Nephron (organoid): Measurements from ENCODE around the gene SLC1A7.

Source experiments
- H3K27ac Mint-ChIP-seq, 3 experiments: 2 replicates each; pipeline ENCODE4 v1.8.0; 2020; ENCODE audit warnings: mixed read lengths in 3 of 3, mild to moderate bottlenecking in 2 of 3, moderate library complexity in 1 of 3
- H3K27me3 Mint-ChIP-seq: 2 replicates; pipeline ENCODE4 v1.8.0; 2021; ENCODE audit warnings: low read depth, mild to moderate bottlenecking, moderate library complexity, mixed read lengths
- H3K36me3 Mint-ChIP-seq: 2 replicates; pipeline ENCODE4 v1.8.0; 2020; ENCODE audit warnings: low read depth, mixed read lengths
- H3K4me1 Mint-ChIP-seq: 2 replicates; pipeline ENCODE4 v1.8.0; 2020; ENCODE audit warnings: mixed read lengths
- H3K4me3 Mint-ChIP-seq, 3 experiments: 2 replicates each; pipeline ENCODE4 v1.8.0; 2020; ENCODE audit warnings: mild to moderate bottlenecking in 3 of 3, mixed read lengths in 3 of 3, moderate library complexity in 2 of 3
- H3K9me3 Mint-ChIP-seq: 2 replicates; pipeline ENCODE4 v1.8.0; 2020; ENCODE audit warnings: mixed read lengths
- CTCF ChIP-seq, 3 experiments: fragments of 200-600 bp; sonication (generic); IDR thresholded peaks; one replicate each; pipeline ENCODE4 v1.5.0; 2021; ENCODE audit warnings: antibody characterized with exemption in 3 of 3; ENCODE audit not compliant: unreplicated experiment in 3 of 3

Gene SLC1A7

GRCh38 chr1:53075761-53076163, 66.7 kb downstream of the SLC1A7 start:
- H3K4me1 Mint-ChIP-seq: no peaks in the 10 kb centered on the region
- H3K9me3 Mint-ChIP-seq: no peaks in the 10 kb centered on the region
- no peak overlapping the region for H3K4me3 Mint-ChIP-seq
- TF ChIP-seq CTCF (IDR thresholded peaks at IDR 0.05; ENCODE audit: unreplicated experiment in 3 of 3): no peak
- no peak overlapping the region for H3K27ac Mint-ChIP-seq
- H3K27me3 Mint-ChIP-seq: peaks cover 15% of the 10 kb centered on the region
- no peaks in the 10 kb centered on the region for H3K36me3 Mint-ChIP-seq

GRCh38 chr1:53075206-53075605, 67.2 kb downstream of the SLC1A7 start:
- Mint-ChIP-seq H3K4me1 (no peaks in the 10 kb centered on the region), H3K9me3 (no peaks in the 10 kb centered on the region), H3K4me3 (no peak overlapping the region), H3K27ac (no peak overlapping the region), H3K27me3 (peaks cover 17% of the 10 kb centered on the region), H3K36me3 (no peaks in the 10 kb centered on the region)
- TF ChIP-seq CTCF (IDR thresholded peaks at IDR 0.05; ENCODE audit: unreplicated experiment in 3 of 3): no peak

GRCh38 chr1:53074313-53075154, 67.9 kb downstream of the SLC1A7 start:
- TF ChIP-seq CTCF (IDR thresholded peaks at IDR 0.05; ENCODE audit: unreplicated experiment in 3 of 3): no peak
- no peaks in the 10 kb centered on the region for H3K4me1 Mint-ChIP-seq
- H3K9me3 Mint-ChIP-seq: no peaks in the 10 kb centered on the region
- no peaks in the 10 kb centered on the region for H3K36me3 Mint-ChIP-seq
- H3K4me3 Mint-ChIP-seq: no peak overlapping the region
- H3K27ac Mint-ChIP-seq: no peak overlapping the region
- peaks cover 19% of the 10 kb centered on the region for H3K27me3 Mint-ChIP-seq

GRCh38 chr1:53073868-53074311, 68.5 kb downstream of the SLC1A7 start:
- Mint-ChIP-seq H3K27me3 (peaks cover 19% of the 10 kb centered on the region), H3K4me3 (no peak overlapping the region), H3K27ac (no peak overlapping the region), H3K9me3 (no peaks in the 10 kb centered on the region), H3K36me3 (no peaks in the 10 kb centered on the region), H3K4me1 (no peaks in the 10 kb centered on the region)
- TF ChIP-seq CTCF (IDR thresholded peaks at IDR 0.05; ENCODE audit: unreplicated experiment in 3 of 3): no peak

- H3K36me3 Mint-ChIP-seq: no peaks in the 10 kb centered on the region
- H3K27me3 Mint-ChIP-seq: peaks cover 19% of the 10 kb centered on the region
- TF ChIP-seq CTCF (IDR thresholded peaks at IDR 0.05; ENCODE audit: unreplicated experiment in 3 of 3): no peak
- no peaks in the 10 kb centered on the region for H3K4me1 Mint-ChIP-seq
- H3K4me3 Mint-ChIP-seq: no peak overlapping the region
- H3K27ac Mint-ChIP-seq: no peak overlapping the region
- H3K9me3 Mint-ChIP-seq: no peaks in the 10 kb centered on the region
Measured at GRCh38 chr1:53073287-53073686, 69.2 kb downstream of the SLC1A7 start.

GRCh38 chr1:53071915-53072314, 70.5 kb downstream of the SLC1A7 start:
- TF ChIP-seq CTCF (IDR thresholded peaks at IDR 0.05; ENCODE audit: unreplicated experiment in 3 of 3): no peak
- no peaks in the 10 kb centered on the region for H3K36me3 Mint-ChIP-seq
- H3K4me3 Mint-ChIP-seq: no peak overlapping the region
- H3K27me3 Mint-ChIP-seq: peaks cover 19% of the 10 kb centered on the region
- H3K4me1 Mint-ChIP-seq: no peaks in the 10 kb centered on the region
- H3K9me3 Mint-ChIP-seq: no peaks in the 10 kb centered on the region
- H3K27ac Mint-ChIP-seq: no peak overlapping the region
